ENCODE data around the gene PANX3. TPM values are rescaled to one million over a fixed set of nuclear protein-coding genes. Genes with fewer than 3 reads are reported as not detected.

PANX3 gene
- total and polyA plus RNA-seq, 9 of the 15 experiments (the other 6 are each of a cell fraction or from before 2014, with no cell fraction given), result 0.09 to 0.69 (median 0.39) TPM

DNA sequence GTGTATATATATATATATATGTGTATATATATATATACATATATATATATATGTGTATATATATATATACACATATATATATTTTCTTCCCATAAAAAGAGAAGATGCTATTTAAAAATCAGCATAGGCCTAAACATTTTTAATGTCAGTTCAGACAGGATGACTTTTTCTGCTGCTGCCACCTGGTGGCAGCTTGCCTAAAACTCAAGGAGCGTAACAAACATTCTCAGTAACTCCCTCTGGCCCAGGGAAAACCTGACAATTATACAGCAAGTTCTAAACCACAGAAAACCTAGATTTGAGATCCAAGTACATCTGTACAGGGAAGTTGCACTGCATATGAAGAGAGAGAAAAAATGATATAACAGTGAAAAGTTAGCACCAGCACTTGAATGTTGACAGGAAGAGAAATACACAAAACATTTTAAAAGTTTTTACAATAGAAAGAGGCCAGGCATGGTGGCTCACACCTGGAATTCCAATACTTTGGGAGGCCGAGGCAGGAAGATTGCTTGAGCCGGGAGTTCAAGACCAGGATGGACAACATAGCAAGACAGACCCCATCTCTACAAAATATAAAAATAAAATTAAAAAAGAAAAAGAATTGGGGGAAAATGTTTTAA lies 24.9 kb upstream of the PANX3 start (continued):
- TF ChIP-seq, protein P1, sequence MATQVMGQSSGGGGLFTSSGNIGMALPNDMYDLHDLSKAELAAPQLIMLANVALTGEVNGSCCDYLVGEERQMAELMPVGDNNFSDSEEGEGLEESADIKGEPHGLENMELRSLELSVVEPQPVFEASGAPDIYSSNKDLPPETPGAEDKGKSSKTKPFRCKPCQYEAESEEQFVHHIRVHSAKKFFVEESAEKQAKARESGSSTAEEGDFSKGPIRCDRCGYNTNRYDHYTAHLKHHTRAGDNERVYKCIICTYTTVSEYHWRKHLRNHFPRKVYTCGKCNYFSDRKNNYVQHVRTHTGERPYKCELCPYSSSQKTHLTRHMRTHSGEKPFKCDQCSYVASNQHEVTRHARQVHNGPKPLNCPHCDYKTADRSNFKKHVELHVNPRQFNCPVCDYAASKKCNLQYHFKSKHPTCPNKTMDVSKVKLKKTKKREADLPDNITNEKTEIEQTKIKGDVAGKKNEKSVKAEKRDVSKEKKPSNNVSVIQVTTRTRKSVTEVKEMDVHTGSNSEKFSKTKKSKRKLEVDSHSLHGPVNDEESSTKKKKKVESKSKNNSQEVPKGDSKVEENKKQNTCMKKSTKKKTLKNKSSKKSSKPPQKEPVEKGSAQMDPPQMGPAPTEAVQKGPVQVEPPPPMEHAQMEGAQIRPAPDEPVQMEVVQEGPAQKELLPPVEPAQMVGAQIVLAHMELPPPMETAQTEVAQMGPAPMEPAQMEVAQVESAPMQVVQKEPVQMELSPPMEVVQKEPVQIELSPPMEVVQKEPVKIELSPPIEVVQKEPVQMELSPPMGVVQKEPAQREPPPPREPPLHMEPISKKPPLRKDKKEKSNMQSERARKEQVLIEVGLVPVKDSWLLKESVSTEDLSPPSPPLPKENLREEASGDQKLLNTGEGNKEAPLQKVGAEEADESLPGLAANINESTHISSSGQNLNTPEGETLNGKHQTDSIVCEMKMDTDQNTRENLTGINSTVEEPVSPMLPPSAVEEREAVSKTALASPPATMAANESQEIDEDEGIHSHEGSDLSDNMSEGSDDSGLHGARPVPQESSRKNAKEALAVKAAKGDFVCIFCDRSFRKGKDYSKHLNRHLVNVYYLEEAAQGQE (IDR thresholded peaks at IDR 0.05; ENCODE audit: borderline replicate concordance), result peak; percentile 47; the same call in 1 of the 2 replicates
- TF ChIP-seq, protein P1 (CRISPR knock-in tag; IDR thresholded peaks at IDR 0.05; ENCODE audit: low read depth), result no peak
- TF ChIP-seq RAD21 (CRISPR knock-in tag; conservative IDR thresholded peaks at IDR 0.05 in 1 of 2, IDR thresholded peaks at IDR 0.05 in 1 of 2) (peak; percentile 68 to 73), NR2C1 (IDR thresholded peaks at IDR 0.05) (no peak), NR2C1 (tag; IDR thresholded peaks at IDR 0.05) (no peak), OTX1 (CRISPR knock-in tag; IDR thresholded peaks at IDR 0.05) (no peak), ZNF212 (CRISPR knock-in tag; IDR thresholded peaks at IDR 0.05) (no peak), FOXM1 (IDR thresholded peaks at IDR 0.05; ENCODE audit: low read depth) (no peak), FOXM1 (CRISPR knock-in tag; IDR thresholded peaks at IDR 0.05; ENCODE audit: low read depth) (no peak), NCOA6 (IDR thresholded peaks at IDR 0.05) (no peak)
- TF ChIP-seq, protein P2, sequence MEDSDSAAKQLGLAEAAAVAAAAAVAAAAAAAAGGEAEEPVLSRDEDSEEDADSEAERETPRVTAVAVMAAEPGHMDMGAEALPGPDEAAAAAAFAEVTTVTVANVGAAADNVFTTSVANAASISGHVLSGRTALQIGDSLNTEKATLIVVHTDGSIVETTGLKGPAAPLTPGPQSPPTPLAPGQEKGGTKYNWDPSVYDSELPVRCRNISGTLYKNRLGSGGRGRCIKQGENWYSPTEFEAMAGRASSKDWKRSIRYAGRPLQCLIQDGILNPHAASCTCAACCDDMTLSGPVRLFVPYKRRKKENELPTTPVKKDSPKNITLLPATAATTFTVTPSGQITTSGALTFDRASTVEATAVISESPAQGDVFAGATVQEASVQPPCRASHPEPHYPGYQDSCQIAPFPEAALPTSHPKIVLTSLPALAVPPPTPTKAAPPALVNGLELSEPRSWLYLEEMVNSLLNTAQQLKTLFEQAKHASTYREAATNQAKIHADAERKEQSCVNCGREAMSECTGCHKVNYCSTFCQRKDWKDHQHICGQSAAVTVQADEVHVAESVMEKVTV (CRISPR knock-in tag; IDR thresholded peaks at IDR 0.05), result 0 out of 2 replicates have a peak, but pooled peaks have one; percentile 29

Measured in K562 (cell line).